OCI-LY1 (cell line): Measurements from ENCODE around the gene SMOC2.

ENCODE experiments used
- H2AFZ ChIP-seq: fragments of 200-600 bp; sonication (generic), shearing (Covaris generic); 2 replicates; pipeline ENCODE4 v1.6.0; 2014; ENCODE audit warnings: antibody characterized with exemption, mild to moderate bottlenecking, low read length
- H3F3A ChIP-seq: fragments of 200-600 bp; sonication (generic), shearing (Covaris generic); 2 replicates; pipeline ENCODE4 v1.6.0; 2014; ENCODE audit warnings: mild to moderate bottlenecking, antibody characterized with exemption, low read length, moderate library complexity; ENCODE audit not compliant: insufficient read depth
- H3K27ac ChIP-seq: fragments of 200-600 bp; sonication (generic); 2 replicates; pipeline ENCODE4 v1.5.1; 2014; ENCODE audit warnings: low read length, mixed run types, mild to moderate bottlenecking, low read depth; ENCODE audit not compliant: poor library complexity, severe bottlenecking
- H3K27me3 ChIP-seq: fragments of 200-600 bp; sonication (generic); 2 replicates; pipeline ENCODE4 v1.6.0; 2014; ENCODE audit warnings: antibody characterized with exemption, mild to moderate bottlenecking, low read length, moderate library complexity; ENCODE audit not compliant: insufficient read depth
- H3K36me3 ChIP-seq: fragments of 200-600 bp; sonication (generic); 2 replicates; pipeline ENCODE4 v1.6.1; 2014; ENCODE audit warnings: mild to moderate bottlenecking, antibody characterized with exemption, low read length, moderate library complexity, mixed read lengths; ENCODE audit not compliant: insufficient read depth
- H3K4me1 ChIP-seq: fragments of 200-600 bp; sonication (generic); 2 replicates; pipeline ENCODE4 v1.5.1; 2014; ENCODE audit warnings: mild to moderate bottlenecking, low read length, moderate library complexity; ENCODE audit not compliant: insufficient read depth, severe bottlenecking
- H3K4me2 ChIP-seq: fragments of 200-600 bp; sonication (generic), shearing (Covaris generic); 2 replicates; pipeline ENCODE4 v1.6.1; 2014; ENCODE audit warnings: low read length
- H3K4me3 ChIP-seq: fragments of 200-600 bp; sonication (generic); 2 replicates; pipeline ENCODE4 v1.5.1; 2014; ENCODE audit warnings: low read length, low read depth, mild to moderate bottlenecking, mixed read lengths; ENCODE audit not compliant: poor library complexity, severe bottlenecking
- H3K79me2 ChIP-seq: fragments of 200-600 bp; shearing (Covaris generic); 2 replicates; pipeline ENCODE4 v1.6.1; 2016; ENCODE audit warnings: mixed run types, low read length, mixed read lengths; ENCODE audit not compliant: insufficient read depth
- H3K9ac ChIP-seq: fragments of 200-600 bp; sonication (generic), shearing (Covaris generic); 2 replicates; pipeline ENCODE4 v1.6.1; 2014; ENCODE audit warnings: mild to moderate bottlenecking, low read length, mixed read lengths
- H3K9me2 ChIP-seq: fragments of 200-600 bp; sonication (generic), shearing (Covaris generic); 2 replicates; pipeline ENCODE4 v1.6.1; 2014; ENCODE audit warnings: low read depth, mild to moderate bottlenecking, low read length, mixed read lengths
- H3K9me3 ChIP-seq: fragments of 200-600 bp; shearing (Covaris generic); 2 replicates; pipeline ENCODE4 v1.6.1; 2014; ENCODE audit warnings: low read length, mixed read lengths
- H4K20me1 ChIP-seq: fragments of 200-600 bp; sonication (generic), shearing (Covaris generic); 2 replicates; pipeline ENCODE4 v1.6.0; 2016; ENCODE audit warnings: mild to moderate bottlenecking, low read length; ENCODE audit not compliant: insufficient read depth
- EZH2 ChIP-seq: fragments of 200-600 bp; sonication (generic), shearing (Covaris generic); IDR thresholded peaks from 2 replicates; pipeline ENCODE4 v1.8.0; 2017; ENCODE audit warnings: borderline replicate concordance, mixed run types, mild to moderate bottlenecking, antibody characterized with exemption, low read length, moderate library complexity, mixed read lengths
- TF ChIP-seq, protein P1 (sequence below): fragments of 200-600 bp; sonication (generic), shearing (Covaris generic); IDR thresholded peaks from 2 replicates; pipeline ENCODE4 v1.5.1; 2017; ENCODE audit warnings: mild to moderate bottlenecking, antibody characterized with exemption, low read length, moderate library complexity, mixed read lengths

The SMOC2 gene

GRCh38 chr6:168638468-168639271 is 197.7 kb downstream of the SMOC2 start:
- Histone ChIP-seq H3K9ac (no peak overlapping the region), H3K27me3 (no peaks in the 10 kb centered on the region), H3F3A (no peaks in the 10 kb centered on the region), H3K79me2 (no peaks in the 10 kb centered on the region), H3K4me3 (no peak overlapping the region), H2AFZ (no peak overlapping the region), H3K4me2 (no peak overlapping the region), H3K9me2 (no peaks in the 10 kb centered on the region), H3K4me1 (no peaks in the 10 kb centered on the region), H3K9me3 (no peaks in the 10 kb centered on the region), H3K36me3 (no peaks in the 10 kb centered on the region; the same call in 1 of the 2 replicates), H3K27ac (no peak overlapping the region), H4K20me1 (no peaks in the 10 kb centered on the region)
- TF ChIP-seq EZH2: no peak
- TF ChIP-seq, protein P1, sequence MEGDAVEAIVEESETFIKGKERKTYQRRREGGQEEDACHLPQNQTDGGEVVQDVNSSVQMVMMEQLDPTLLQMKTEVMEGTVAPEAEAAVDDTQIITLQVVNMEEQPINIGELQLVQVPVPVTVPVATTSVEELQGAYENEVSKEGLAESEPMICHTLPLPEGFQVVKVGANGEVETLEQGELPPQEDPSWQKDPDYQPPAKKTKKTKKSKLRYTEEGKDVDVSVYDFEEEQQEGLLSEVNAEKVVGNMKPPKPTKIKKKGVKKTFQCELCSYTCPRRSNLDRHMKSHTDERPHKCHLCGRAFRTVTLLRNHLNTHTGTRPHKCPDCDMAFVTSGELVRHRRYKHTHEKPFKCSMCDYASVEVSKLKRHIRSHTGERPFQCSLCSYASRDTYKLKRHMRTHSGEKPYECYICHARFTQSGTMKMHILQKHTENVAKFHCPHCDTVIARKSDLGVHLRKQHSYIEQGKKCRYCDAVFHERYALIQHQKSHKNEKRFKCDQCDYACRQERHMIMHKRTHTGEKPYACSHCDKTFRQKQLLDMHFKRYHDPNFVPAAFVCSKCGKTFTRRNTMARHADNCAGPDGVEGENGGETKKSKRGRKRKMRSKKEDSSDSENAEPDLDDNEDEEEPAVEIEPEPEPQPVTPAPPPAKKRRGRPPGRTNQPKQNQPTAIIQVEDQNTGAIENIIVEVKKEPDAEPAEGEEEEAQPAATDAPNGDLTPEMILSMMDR: no peak

DNA sequence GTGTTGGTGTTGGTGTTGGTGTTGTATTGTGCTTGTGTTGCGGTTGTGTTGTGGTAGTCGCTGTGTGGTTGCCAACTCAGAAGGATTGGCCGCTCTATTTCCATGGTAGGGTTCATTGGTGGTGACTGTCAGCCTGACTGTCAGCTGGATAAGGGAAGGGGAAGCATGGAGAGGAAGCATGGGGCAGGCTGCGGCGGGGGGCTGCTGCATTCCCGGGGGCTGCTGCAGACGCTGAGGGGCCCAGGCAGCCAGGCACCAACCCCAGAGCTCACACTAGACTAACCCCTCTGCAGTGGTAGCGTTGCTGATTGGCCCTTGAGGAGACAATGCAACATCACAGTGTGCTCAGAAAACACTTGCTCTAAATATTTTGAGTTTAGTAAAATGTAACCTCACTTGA is 199.2 kb downstream of the SMOC2 start:
- no peak overlapping the region for H3K4me3 ChIP-seq
- H3K9me3 ChIP-seq: no peaks in the 10 kb centered on the region
- H3K27ac ChIP-seq: no peak overlapping the region
- H3K4me1 ChIP-seq: no peaks in the 10 kb centered on the region
- no peaks in the 10 kb centered on the region for H3F3A ChIP-seq
- H3K9me2 ChIP-seq: no peaks in the 10 kb centered on the region
- H3K27me3 ChIP-seq: no peaks in the 10 kb centered on the region
- H4K20me1 ChIP-seq: no peaks in the 10 kb centered on the region
- H3K9ac ChIP-seq: no peak overlapping the region
- H3K4me2 ChIP-seq: no peak overlapping the region
- no peak overlapping the region for H2AFZ ChIP-seq
- H3K79me2 ChIP-seq: no peaks in the 10 kb centered on the region
- no peak for TF ChIP-seq EZH2
- TF ChIP-seq, protein P1: no peak
- H3K36me3 ChIP-seq: no peaks in the 10 kb centered on the region

GRCh38 chr6:168640768-168641167 is 199.8 kb downstream of the SMOC2 start:
- H2AFZ ChIP-seq: no peak overlapping the region
- TF ChIP-seq, protein P1: no peak
- TF ChIP-seq EZH2: no peak
- no peaks in the 10 kb centered on the region for H3K9me3 ChIP-seq
- H3K27me3 ChIP-seq: no peaks in the 10 kb centered on the region
- H3K9me2 ChIP-seq: no peaks in the 10 kb centered on the region
- no peak overlapping the region for H3K9ac ChIP-seq
- no peaks in the 10 kb centered on the region for H3K4me1 ChIP-seq
- H3K4me3 ChIP-seq: no peak overlapping the region
- no peaks in the 10 kb centered on the region for H3K79me2 ChIP-seq
- no peaks in the 10 kb centered on the region for H4K20me1 ChIP-seq
- H3K36me3 ChIP-seq: no peaks in the 10 kb centered on the region
- no peaks in the 10 kb centered on the region for H3F3A ChIP-seq
- H3K4me2 ChIP-seq: no peak overlapping the region
- H3K27ac ChIP-seq: no peak overlapping the region
